Neutrophil (primary cell): ENCODE measurements around the gene KCNC1.

Experiments used
- H3K27ac ChIP-seq: fragments of 200-600 bp; sonication (generic); 2 replicates; pipeline ENCODE4 v1.5.1; 2016; ENCODE audit warnings: mild to moderate bottlenecking, moderate library complexity
- H3K27me3 ChIP-seq: fragments of 200-600 bp; sonication (generic); 2 replicates; pipeline ENCODE4 v1.6.0; 2016; ENCODE audit warnings: mild to moderate bottlenecking
- H3K36me3 ChIP-seq: fragments of 200-600 bp; sonication (generic); 2 replicates; pipeline ENCODE4 v1.5.1; 2017
- H3K4me1 ChIP-seq, 2 experiments: fragments of 200-600 bp in 1 of 2; sonication (generic) in 1 of 2; 1 replicate in 1 of 2; 2 replicates in 1 of 2; pipeline versions ENCODE4 v1.5.1 to v1.6.1; 2013 to 2016; ENCODE audit warnings: low read depth in 1 of 2, low read length in 1 of 2, mild to moderate bottlenecking in 1 of 2, moderate library complexity in 1 of 2; ENCODE audit not compliant: control insufficient read depth in 1 of 2, insufficient read depth in 1 of 2
- H3K4me3 ChIP-seq, 2 experiments: fragments of 200-600 bp in 1 of 2; sonication (generic) in 1 of 2; 1 replicate in 1 of 2; 2 replicates in 1 of 2; pipeline ENCODE4 v1.5.1; 2013 to 2016; ENCODE audit warnings: low read depth in 1 of 2, low read length in 1 of 2, mild to moderate bottlenecking in 1 of 2, moderate library complexity in 1 of 2
- H3K9me3 ChIP-seq: fragments of 200-600 bp; sonication (generic); 2 replicates; pipeline ENCODE4 v1.5.1; 2016
- CTCF ChIP-seq: fragments of 200-600 bp; sonication (generic); IDR thresholded peaks from 2 replicates; pipeline ENCODE4 v1.5.1; 2016; ENCODE audit warnings: antibody characterized with exemption

The KCNC1 gene

GRCh38 chr11:17734418-17734911, at the start of gene KCNC1:
Gene KCNC1 (plus strand): TSS chr11:17734781. CDS start chr11:17736003, 1,222 bp downstream.
- Histone ChIP-seq H3K27me3 (peaks cover 97% of the 10 kb centered on the region), H3K36me3 (no peaks in the 10 kb centered on the region), H3K4me3 (no peak within 1 kb of the TSS), H3K27ac (no peak within 1 kb of the TSS), H3K4me1 (peaks cover 0 to 3% of the 10 kb centered on the region in 2 experiments), H3K9me3 (no peaks in the 10 kb centered on the region)
- TF ChIP-seq CTCF = no peak

GRCh38 chr11:17686231-17686980, 48.2 kb upstream of the KCNC1 start:
- no peak for TF ChIP-seq CTCF
- Histone ChIP-seq H3K9me3 (no peaks in the 10 kb centered on the region), H3K27ac (no peak overlapping the region), H3K4me1 (no peaks in the 10 kb centered on the region), H3K27me3 (peaks cover 61% of the 10 kb centered on the region), H3K36me3 (no peaks in the 10 kb centered on the region), H3K4me3 (no peak overlapping the region)

- Histone ChIP-seq H3K27me3 (peaks cover 63% of the 10 kb centered on the region), H3K4me1 (no peaks in the 10 kb centered on the region), H3K4me3 (no peak overlapping the region), H3K36me3 (no peaks in the 10 kb centered on the region), H3K9me3 (no peaks in the 10 kb centered on the region), H3K27ac (no peak overlapping the region)
- TF ChIP-seq CTCF = no peak
These were observed 46.5 kb upstream of the KCNC1 start for GRCh38 chr11:17687946-17688670.

GRCh38 chr11:17691550-17691949, 43.0 kb upstream of the KCNC1 start:
- no peaks in the 10 kb centered on the region for H3K9me3 ChIP-seq
- no peak for TF ChIP-seq CTCF
- no peaks in the 10 kb centered on the region for H3K36me3 ChIP-seq
- no peaks in the 10 kb centered on the region for H3K4me1 ChIP-seq
- H3K27ac ChIP-seq = no peak overlapping the region
- peaks cover 75% of the 10 kb centered on the region for H3K27me3 ChIP-seq
- H3K4me3 ChIP-seq = no peak overlapping the region

- TF ChIP-seq CTCF = no peak
- Histone ChIP-seq H3K27ac (no peak overlapping the region), H3K27me3 (peaks cover 79% of the 10 kb centered on the region)
These were observed 42.6 kb upstream of the KCNC1 start for GRCh38 chr11:17691976-17692375.

More at GRCh38 chr11:17691976-17692375, 42.6 kb upstream of the KCNC1 start:
- Histone ChIP-seq H3K4me3 (no peak overlapping the region), H3K9me3 (no peaks in the 10 kb centered on the region), H3K36me3 (no peaks in the 10 kb centered on the region), H3K4me1 (no peaks in the 10 kb centered on the region)
